ENCODE data around the gene STMP1. TPM values are rescaled to one million over a fixed set of nuclear protein-coding genes. Genes with fewer than 3 reads are reported as not detected.

STMP1 gene
- total RNA-seq, 1 donor from 2014 or later, result 34.7 TPM

DNA sequence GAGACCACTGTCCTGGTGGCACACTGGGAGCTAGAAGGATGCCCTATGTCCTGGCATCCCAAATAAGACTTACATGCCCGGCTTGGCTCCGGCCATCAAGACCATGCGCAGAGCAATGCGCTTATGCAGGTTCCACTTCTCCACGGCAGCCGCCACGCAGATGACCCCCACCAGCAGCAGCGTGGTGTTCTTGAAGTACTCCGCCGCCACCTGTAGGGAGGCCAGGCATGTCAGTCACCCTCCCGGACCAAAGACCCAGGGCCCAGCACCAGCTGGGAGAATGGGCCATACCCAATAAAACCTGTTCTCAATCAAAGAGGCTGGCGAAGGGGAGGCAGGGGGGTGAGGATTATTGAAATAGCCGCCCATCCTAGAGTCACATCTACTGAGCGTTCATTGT lies 45.7 kb downstream of the STMP1 start:
- H3K9me3 Mint-ChIP-seq (ENCODE audit: low read depth), result no peaks in the 10 kb centered on the region
- H3K4me1 Mint-ChIP-seq (ENCODE audit: low read depth), result peaks cover 5% of the 10 kb centered on the region
- no peak overlapping the region for H3K4me3 Mint-ChIP-seq (ENCODE audit: unreplicated experiment)
- TF ChIP-seq, protein P1, sequence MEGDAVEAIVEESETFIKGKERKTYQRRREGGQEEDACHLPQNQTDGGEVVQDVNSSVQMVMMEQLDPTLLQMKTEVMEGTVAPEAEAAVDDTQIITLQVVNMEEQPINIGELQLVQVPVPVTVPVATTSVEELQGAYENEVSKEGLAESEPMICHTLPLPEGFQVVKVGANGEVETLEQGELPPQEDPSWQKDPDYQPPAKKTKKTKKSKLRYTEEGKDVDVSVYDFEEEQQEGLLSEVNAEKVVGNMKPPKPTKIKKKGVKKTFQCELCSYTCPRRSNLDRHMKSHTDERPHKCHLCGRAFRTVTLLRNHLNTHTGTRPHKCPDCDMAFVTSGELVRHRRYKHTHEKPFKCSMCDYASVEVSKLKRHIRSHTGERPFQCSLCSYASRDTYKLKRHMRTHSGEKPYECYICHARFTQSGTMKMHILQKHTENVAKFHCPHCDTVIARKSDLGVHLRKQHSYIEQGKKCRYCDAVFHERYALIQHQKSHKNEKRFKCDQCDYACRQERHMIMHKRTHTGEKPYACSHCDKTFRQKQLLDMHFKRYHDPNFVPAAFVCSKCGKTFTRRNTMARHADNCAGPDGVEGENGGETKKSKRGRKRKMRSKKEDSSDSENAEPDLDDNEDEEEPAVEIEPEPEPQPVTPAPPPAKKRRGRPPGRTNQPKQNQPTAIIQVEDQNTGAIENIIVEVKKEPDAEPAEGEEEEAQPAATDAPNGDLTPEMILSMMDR (IDR thresholded peaks at IDR 0.05), result no peak
- no peak overlapping the region for H3K27ac Mint-ChIP-seq (ENCODE audit: unreplicated experiment)
- no peaks in the 10 kb centered on the region for H3K27me3 Mint-ChIP-seq (ENCODE audit: low read depth)
- DNase-seq (ENCODE audit: low spot score), result no peak
- no peaks in the 10 kb centered on the region for H3K36me3 Mint-ChIP-seq (ENCODE audit: low read depth)

DNA sequence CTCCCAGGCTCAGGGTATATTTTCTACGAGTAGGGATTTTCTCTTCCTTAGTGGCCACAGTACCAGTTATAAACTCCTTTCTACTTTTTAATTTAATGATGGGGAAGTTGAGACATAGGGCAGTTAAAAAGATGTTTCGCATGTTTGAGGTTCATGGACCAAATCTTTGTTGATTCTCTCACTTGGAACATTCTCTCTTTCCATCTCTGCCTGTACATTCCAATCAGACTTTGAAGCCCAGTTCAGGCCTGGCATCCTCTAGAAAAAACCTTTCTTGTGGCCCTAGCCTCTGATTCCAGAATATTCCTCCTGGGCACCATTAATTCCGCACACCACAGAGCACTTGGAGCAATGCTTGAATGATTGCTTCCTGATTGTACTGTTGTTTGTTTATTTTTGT lies 47.2 kb downstream of the STMP1 start:
- H3K4me3 Mint-ChIP-seq (ENCODE audit: unreplicated experiment), result no peak overlapping the region
- H3K36me3 Mint-ChIP-seq (ENCODE audit: low read depth), result no peaks in the 10 kb centered on the region
- TF ChIP-seq, protein P1 (IDR thresholded peaks at IDR 0.05), result no peak
- no peaks in the 10 kb centered on the region for H3K9me3 Mint-ChIP-seq (ENCODE audit: low read depth)
- H3K27ac Mint-ChIP-seq (ENCODE audit: unreplicated experiment), result no peak overlapping the region
- H3K4me1 Mint-ChIP-seq (ENCODE audit: low read depth), result peaks cover 7% of the 10 kb centered on the region
- no peak for DNase-seq (ENCODE audit: low spot score)
- H3K27me3 Mint-ChIP-seq (ENCODE audit: low read depth), result no peaks in the 10 kb centered on the region

DNA sequence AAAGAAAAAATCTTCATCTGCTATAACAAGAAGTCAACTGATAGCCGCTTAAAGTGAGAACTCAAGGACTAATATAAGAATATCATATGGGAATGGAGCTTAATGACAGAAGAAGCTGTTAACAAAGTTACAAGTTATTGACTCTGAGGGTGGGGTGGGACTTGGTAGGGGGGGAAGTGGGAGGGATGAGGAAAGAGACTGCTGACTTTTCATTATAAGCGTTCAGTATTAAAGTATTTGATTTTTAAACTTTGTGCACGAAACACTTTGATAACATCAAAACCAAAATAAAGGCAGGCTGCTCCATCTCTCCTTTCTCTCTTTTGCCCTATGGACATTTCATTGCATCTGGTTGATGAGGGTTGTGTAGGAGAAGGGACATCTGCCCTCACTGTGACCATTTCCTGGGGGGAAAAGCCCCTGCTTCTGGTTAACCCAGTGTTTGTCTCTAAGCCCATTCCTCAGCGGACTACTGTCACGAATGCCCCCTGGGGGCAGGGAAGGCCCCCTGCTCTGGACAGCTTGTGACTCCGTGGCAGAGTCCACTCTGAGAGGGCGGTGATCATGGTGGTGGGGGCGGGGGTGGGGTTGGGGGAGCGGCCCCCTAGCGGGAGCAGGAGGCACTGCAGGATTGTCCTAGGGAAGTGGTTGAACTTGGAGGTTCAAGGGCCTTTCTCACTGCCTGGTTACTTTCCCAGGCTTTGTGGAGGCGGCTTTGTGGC lies 48.3 kb downstream of the STMP1 start:
- H3K27me3 Mint-ChIP-seq (ENCODE audit: low read depth), result no peaks in the 10 kb centered on the region
- no peak overlapping the region for H3K27ac Mint-ChIP-seq (ENCODE audit: unreplicated experiment)
- no peak overlapping the region for H3K4me3 Mint-ChIP-seq (ENCODE audit: unreplicated experiment)
- no peak for DNase-seq (ENCODE audit: low spot score)
- H3K36me3 Mint-ChIP-seq (ENCODE audit: low read depth), result no peaks in the 10 kb centered on the region
- TF ChIP-seq, protein P1 (IDR thresholded peaks at IDR 0.05), result peak; percentile 80
- H3K9me3 Mint-ChIP-seq (ENCODE audit: low read depth), result no peaks in the 10 kb centered on the region
- peaks cover 7% of the 10 kb centered on the region for H3K4me1 Mint-ChIP-seq (ENCODE audit: low read depth)

DNA sequence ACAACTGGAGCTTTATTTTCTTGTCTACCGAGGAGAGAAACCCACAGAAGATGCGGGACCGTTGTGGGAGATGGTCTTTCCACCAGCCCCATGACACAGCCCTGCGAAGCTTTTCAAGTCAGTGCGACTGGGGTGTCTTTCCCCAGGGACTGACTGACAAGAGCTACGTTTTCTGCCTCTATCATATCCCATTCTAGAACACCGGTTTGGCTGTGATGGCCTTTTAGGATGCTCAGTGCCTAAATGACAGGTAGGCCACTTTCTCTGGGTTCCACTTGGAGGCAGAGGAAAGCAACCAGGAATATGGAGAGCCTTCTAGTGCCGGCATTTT lies 48.8 kb downstream of the STMP1 start:
- H3K27me3 Mint-ChIP-seq (ENCODE audit: low read depth), result no peaks in the 10 kb centered on the region
- H3K4me1 Mint-ChIP-seq (ENCODE audit: low read depth), result peaks cover 7% of the 10 kb centered on the region
- H3K9me3 Mint-ChIP-seq (ENCODE audit: low read depth), result no peaks in the 10 kb centered on the region
- TF ChIP-seq, protein P1 (IDR thresholded peaks at IDR 0.05), result peak; percentile 62
- H3K36me3 Mint-ChIP-seq (ENCODE audit: low read depth), result no peaks in the 10 kb centered on the region
- H3K27ac Mint-ChIP-seq (ENCODE audit: unreplicated experiment), result no peak overlapping the region
- DNase-seq (ENCODE audit: low spot score), result no peak
- no peak overlapping the region for H3K4me3 Mint-ChIP-seq (ENCODE audit: unreplicated experiment)

DNA sequence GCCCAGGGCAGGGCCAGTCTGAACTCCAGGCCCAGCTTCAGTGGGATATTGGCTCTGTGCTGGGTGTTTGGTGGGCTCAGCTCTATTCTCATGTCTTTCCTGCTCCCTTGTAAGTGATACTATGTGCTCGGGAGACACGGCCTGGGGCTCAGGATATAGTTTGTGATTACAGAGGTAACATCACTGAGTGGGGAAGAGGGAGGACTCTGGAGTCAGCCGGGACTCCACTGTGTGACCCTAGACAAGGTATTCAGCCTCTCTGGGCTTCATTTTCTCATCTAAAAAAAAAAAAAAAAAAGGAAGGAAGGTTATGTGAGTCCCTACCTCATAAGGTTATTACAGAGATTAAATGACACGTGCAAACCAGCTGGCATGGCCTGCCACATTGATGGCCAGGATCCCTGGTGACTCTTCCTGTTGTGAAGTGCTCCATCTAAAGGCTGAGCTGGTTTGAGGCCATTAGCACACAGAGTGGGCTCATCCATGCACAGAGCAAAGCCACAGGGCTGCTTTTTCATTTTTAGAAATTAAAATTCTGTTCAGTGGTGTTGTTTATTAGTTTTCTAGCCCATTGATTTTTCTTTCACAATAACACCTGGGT lies 50.0 kb downstream of the STMP1 start:
- TF ChIP-seq, protein P1 (IDR thresholded peaks at IDR 0.05), result peak; percentile 25
- Mint-ChIP-seq H3K9me3 (ENCODE audit: low read depth) (no peaks in the 10 kb centered on the region), H3K4me1 (ENCODE audit: low read depth) (peaks cover 15% of the 10 kb centered on the region), H3K27me3 (ENCODE audit: low read depth) (no peaks in the 10 kb centered on the region), H3K27ac (ENCODE audit: unreplicated experiment) (no peak overlapping the region), H3K4me3 (ENCODE audit: unreplicated experiment) (no peak overlapping the region), H3K36me3 (ENCODE audit: low read depth) (no peaks in the 10 kb centered on the region)
- DNase-seq (ENCODE audit: low spot score), result no peak
